GM23338 (cell line): ENCODE results near the gene EGLN2.
A peak's percentile ranks its signal among the peaks of the same experiment; 100 is the strongest.

ENCODE experiments used
- CREB1 ChIP-seq: fragments of 250-450 bp; sonication (Bioruptor Pico); IDR thresholded peaks from 2 replicates; pipeline ENCODE4 v1.5.0; 2020; ENCODE audit warnings: low read depth, mild to moderate bottlenecking, moderate library complexity
- CTCF ChIP-seq, 2 experiments: fragments of 200-600 bp in 1 of 2; sonication (generic) in 1 of 2; conservative IDR thresholded peaks; 2 replicates each; pipeline versions ENCODE4 v1.5.1 to v1.6.1; 2016 to 2017; ENCODE audit warnings: antibody characterized with exemption in 2 of 2, low read depth in 2 of 2, mild to moderate bottlenecking in 2 of 2, moderate library complexity in 1 of 2
- ETS1 ChIP-seq: IDR thresholded peaks from 2 replicates; pipeline ENCODE4 v1.6.1; 2016; ENCODE audit warnings: antibody characterized with exemption
- EZH2 ChIP-seq: fragments of 200-600 bp; sonication (generic); IDR thresholded peaks from one replicate; pipeline ENCODE4 v1.8.0; 2017; ENCODE audit warnings: antibody characterized with exemption, mild to moderate bottlenecking, low read depth; ENCODE audit not compliant: unreplicated experiment
- EZH2phosphoT487 ChIP-seq: fragments of 200-600 bp; sonication (generic); IDR thresholded peaks from one replicate; pipeline ENCODE4 v1.8.1; 2018; ENCODE audit warnings: antibody characterized with exemption; ENCODE audit not compliant: unreplicated experiment
- POLR2AphosphoS5 ChIP-seq: IDR thresholded peaks from 2 replicates; pipeline ENCODE4 v1.6.1; 2016; ENCODE audit warnings: antibody characterized with exemption, low read depth
- REST ChIP-seq: IDR thresholded peaks from one replicate; pipeline ENCODE4 v1.6.1; 2018; ENCODE audit warnings: antibody characterized with exemption; ENCODE audit not compliant: unreplicated experiment
- ZNF114 ChIP-seq: fragments of 250-450 bp; sonication (Bioruptor Pico); IDR thresholded peaks from 2 replicates; pipeline ENCODE4 v1.5.0; 2020; ENCODE audit warnings: mild to moderate bottlenecking, moderate library complexity

- no peak for TF ChIP-seq CTCF (conservative IDR thresholded peaks at IDR 0.05; ENCODE audit: low read depth in 2 of 2)
- no peak for TF ChIP-seq EZH2
- TF ChIP-seq ZNF114 = no peak
- TF ChIP-seq POLR2AphosphoS5 = peak; percentile 25; the same call in 1 of the 2 replicates
- no peak for TF ChIP-seq CREB1 (CRISPR knock-in tag)
- no peak for TF ChIP-seq ETS1
- TF ChIP-seq REST = no peak
- no peak for TF ChIP-seq EZH2phosphoT487
Measured at GRCh38 chr19:40777645-40777936, 21.4 kb upstream of the EGLN2 start.
